Mucosa of descending colon (tissue), 3 donors: ENCODE measurements around the gene NUP160. TPM values are rescaled to one million over a fixed set of nuclear protein-coding genes. Genes with fewer than 3 reads are reported as not detected.

Experiments used
- ATAC-seq: fragments of 200-7000 bp; cut with Tn5 transposase; one replicate; pipeline ENCODE4 v1.9.1; 2020; ENCODE audit warnings: mild to moderate bottlenecking, moderate library complexity
- DNase-seq, 3 donors: peaks; one replicate each; pipeline ENCODE4 v3.0.0-alpha.2; 2020
- H3K36me3 ChIP-seq: fragments of 200-600 bp; one replicate; pipeline ENCODE4 v1.8.0; 2021; ENCODE audit warnings: low read depth, mild to moderate bottlenecking
- H3K4me1 ChIP-seq: fragments of 200-600 bp; one replicate; pipeline ENCODE4 v1.8.0; 2021; ENCODE audit warnings: low read depth, mild to moderate bottlenecking
- H3K4me3 ChIP-seq: fragments of 200-600 bp; one replicate; pipeline ENCODE4 v1.8.0; 2021; ENCODE audit warnings: mild to moderate bottlenecking
- H3K9me3 ChIP-seq: fragments of 200-600 bp; one replicate; pipeline ENCODE4 v1.8.0; 2021; ENCODE audit warnings: mild to moderate bottlenecking
- CTCF ChIP-seq: fragments of 200-600 bp; IDR thresholded peaks from one replicate; pipeline ENCODE4 v1.8.0; 2022; ENCODE audit warnings: antibody characterized with exemption, mild to moderate bottlenecking
- intact Hi-C, 2 donors: fragments of 100-400 bp; cut with DNase I in 1 of 2; cut with micrococcal nuclease in 1 of 2; formaldehyde crosslinking; loops; one replicate each; pipeline versions ENCODE4 v1.11.0 to v1.11.1; 2022; cut with DNase I, micrococcal nuclease
- total RNA-seq, 3 donors: library from RNA; stranded (reverse); fragmentation: NEBNext Ultra II Directional in 2 of 3; extraction: Animal tissue kit (Norgen Biotek cat#: 25700) in 2 of 3; gene quantifications; one replicate each; pipeline versions ENCODE4 v1.2.1 to v1.2.4, GENCODE V29; 2021 to 2023
- donor health status: DM: no; HTN: no; CAD: no; lungs with moderate emphysema.
- donor health status: DM: no; HTN: no; CAD: no.
- donor health status: DM: no; HTN: yes; CAD: no.

NUP160 gene
- total RNA-seq, 3 donors from 2014 or later = 24.3 to 28.4 (median 28.2) TPM

- peak; percentile 24 for ATAC-seq
These were observed 9.9 kb upstream of the NUP160 start for GRCh38 chr11:47857892-47858543.

DNA sequence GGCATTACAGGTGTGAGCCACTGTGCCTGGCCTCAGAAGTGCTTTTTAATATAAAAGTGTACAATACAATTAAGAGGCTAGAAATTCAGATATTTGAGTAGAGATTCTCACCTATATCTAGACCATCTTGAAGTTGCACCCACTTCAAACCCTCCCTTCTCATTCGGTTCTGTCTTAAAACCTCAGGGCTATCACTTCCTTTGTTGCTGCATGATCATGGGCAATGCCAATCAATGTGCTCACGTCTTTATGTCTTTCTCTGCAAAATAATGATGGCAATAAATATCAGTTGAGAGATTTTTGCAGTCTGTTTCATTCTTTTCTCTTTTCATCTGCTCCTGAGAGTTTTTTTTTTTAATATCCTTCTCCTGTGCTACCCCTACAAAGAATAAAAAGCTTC lies 9.3 kb upstream of the NUP160 start:
- no peaks in the 10 kb centered on the region for H3K36me3 ChIP-seq
- no peak for ATAC-seq
- DNase-seq = no peak
- intact Hi-C loops = no loop called here
- no peaks in the 10 kb centered on the region for H3K9me3 ChIP-seq
- H3K4me1 ChIP-seq = peaks cover 7% of the 10 kb centered on the region
- no peak overlapping the region for H3K4me3 ChIP-seq
- no peak for TF ChIP-seq CTCF

More at GRCh38 chr11:47857892-47858543, 9.9 kb upstream of the NUP160 start:
- DNase-seq = no peak
- no peak for TF ChIP-seq CTCF
- no peaks in the 10 kb centered on the region for H3K9me3 ChIP-seq
- intact Hi-C loops = no loop called here
- no peak overlapping the region for H3K4me3 ChIP-seq
- no peaks in the 10 kb centered on the region for H3K36me3 ChIP-seq
- H3K4me1 ChIP-seq = peaks cover 7% of the 10 kb centered on the region

DNA sequence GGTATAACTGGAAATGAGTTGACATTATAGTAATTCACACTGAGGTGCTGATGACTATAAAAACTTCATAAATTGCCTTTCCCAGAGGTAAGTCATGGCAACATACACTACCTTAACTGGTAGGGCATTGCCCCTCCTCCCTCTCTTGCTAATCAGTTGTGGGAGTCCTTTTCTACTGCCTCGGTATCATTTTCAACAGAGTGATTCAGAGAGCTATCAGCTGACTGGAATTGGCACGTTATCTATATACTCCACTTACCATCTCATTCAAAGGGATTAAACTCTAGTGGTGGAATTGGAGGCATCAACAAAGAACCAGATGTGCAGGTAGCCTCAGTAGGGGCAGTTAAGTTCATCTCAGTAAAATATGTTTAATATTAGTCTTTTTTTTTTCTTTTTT lies 8.0 kb upstream of the NUP160 start:
- no peak overlapping the region for H3K4me3 ChIP-seq
- peaks cover 7% of the 10 kb centered on the region for H3K4me1 ChIP-seq
- intact Hi-C loops = no loop called here
- no peaks in the 10 kb centered on the region for H3K36me3 ChIP-seq
- DNase-seq = no peak
- ATAC-seq = no peak
- no peaks in the 10 kb centered on the region for H3K9me3 ChIP-seq
- no peak for TF ChIP-seq CTCF

GRCh38 chr11:47854667-47855066 lies 6.5 kb upstream of the NUP160 start:
- intact Hi-C loops = no loop called here
- no peak for DNase-seq
- TF ChIP-seq CTCF = no peak
- Histone ChIP-seq H3K4me1 (peaks cover 7% of the 10 kb centered on the region), H3K4me3 (no peak overlapping the region), H3K9me3 (no peaks in the 10 kb centered on the region), H3K36me3 (no peaks in the 10 kb centered on the region)
- ATAC-seq = no peak

DNA sequence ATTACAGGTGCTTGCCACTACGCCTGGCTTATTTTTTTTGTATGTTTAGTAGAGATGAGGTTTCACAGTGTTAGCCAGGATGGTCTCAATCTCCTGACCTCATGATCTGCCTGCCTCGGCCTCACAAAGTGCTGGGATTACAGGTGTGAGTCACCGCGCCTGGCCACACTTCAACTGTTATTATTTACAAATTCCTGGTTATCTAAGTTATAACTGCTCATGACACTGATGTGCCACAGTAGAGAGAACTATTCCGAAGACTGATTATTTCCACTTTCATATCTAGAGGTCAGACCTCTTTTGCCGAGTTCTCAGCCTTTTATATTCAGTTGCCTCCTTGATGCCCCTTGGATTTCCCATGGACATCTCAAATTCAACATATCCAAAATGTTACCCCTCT lies 3.9 kb upstream of the NUP160 start:
- TF ChIP-seq CTCF = no peak
- no peak for ATAC-seq
- peaks cover 12% of the 10 kb centered on the region for H3K4me1 ChIP-seq
- H3K9me3 ChIP-seq = no peaks in the 10 kb centered on the region
- no peak for DNase-seq
- H3K36me3 ChIP-seq = no peaks in the 10 kb centered on the region
- no peak overlapping the region for H3K4me3 ChIP-seq
- intact Hi-C loops = no loop called here

- no peak for DNase-seq
- TF ChIP-seq CTCF = no peak
- H3K9me3 ChIP-seq = no peaks in the 10 kb centered on the region
- H3K4me3 ChIP-seq = no peak overlapping the region
- H3K4me1 ChIP-seq = peaks cover 18% of the 10 kb centered on the region
- no peak for ATAC-seq
- intact Hi-C loops = no loop called here
- H3K36me3 ChIP-seq = no peaks in the 10 kb centered on the region
These were observed 2.2 kb upstream of the NUP160 start for GRCh38 chr11:47850337-47850736.
